ENCODE data around the gene MRPL34.

MRPL34 gene

DNA sequence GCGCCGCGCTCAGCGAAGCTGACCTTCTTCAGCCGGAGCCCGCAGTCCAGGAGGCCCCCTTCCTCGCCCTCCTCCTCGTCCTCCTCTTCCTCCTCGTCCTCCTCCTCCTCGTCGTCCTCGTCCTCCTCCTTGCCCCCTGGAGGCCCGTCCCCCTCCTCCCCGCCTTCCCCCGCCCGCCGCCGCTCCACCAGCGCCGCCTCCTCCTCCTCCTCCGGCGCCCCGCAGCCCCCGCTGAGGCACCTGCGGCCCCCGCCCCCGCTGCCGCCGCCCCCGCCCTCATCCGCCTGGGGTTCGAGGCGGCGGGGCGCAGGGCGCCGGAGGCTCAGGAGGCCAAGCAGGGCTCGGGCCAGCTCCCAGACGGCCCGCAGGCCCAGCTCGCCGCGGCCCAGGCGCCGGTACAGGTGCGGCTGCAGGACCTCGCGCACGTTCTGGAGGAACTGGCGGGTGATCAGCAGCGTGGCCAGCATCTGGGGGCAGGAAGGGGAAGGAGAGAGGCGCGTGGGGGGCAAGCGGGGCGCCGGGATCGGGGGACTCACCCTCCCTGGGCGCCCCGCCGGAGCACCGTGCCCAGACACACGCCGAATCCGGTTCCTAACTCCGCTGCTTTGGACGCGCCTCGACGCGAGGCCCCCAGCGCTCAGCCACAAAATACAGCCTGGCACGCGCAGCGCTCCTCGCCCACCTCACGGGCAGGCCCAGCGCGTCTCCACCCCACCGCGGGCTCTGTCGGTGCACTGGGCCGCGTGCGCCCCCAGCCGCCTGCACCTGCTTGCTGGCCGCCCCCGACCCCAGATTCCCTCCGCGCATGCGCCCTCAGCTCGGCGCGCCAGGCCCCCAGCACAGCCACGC, 23.1 kb downstream of the MRPL34 start:
- H3K79me2 ChIP-seq (ENCODE audit: insufficient read depth, low read depth) = no peaks in the 10 kb centered on the region
- no peak overlapping the region for H3K9ac ChIP-seq
- no peaks in the 10 kb centered on the region for H4K20me1 ChIP-seq (ENCODE audit: insufficient read depth)
- H3K27ac ChIP-seq = no peak overlapping the region
- no peaks in the 10 kb centered on the region for H3K27me3 ChIP-seq (ENCODE audit: insufficient read depth, low read depth)
- peaks cover 5% of the 10 kb centered on the region for H3K4me1 ChIP-seq (ENCODE audit: low read depth, poor library complexity, severe bottlenecking)
- H3K36me3 ChIP-seq (ENCODE audit: insufficient read depth) = no peaks in the 10 kb centered on the region
- H3K4me3 ChIP-seq (IDR thresholded peaks at IDR 0.05; ENCODE audit: insufficient read depth, low read depth, low read length) = no peak overlapping the region
- no peak overlapping the region for H2AFZ ChIP-seq (ENCODE audit: low read depth)
- TF ChIP-seq, protein P1, sequence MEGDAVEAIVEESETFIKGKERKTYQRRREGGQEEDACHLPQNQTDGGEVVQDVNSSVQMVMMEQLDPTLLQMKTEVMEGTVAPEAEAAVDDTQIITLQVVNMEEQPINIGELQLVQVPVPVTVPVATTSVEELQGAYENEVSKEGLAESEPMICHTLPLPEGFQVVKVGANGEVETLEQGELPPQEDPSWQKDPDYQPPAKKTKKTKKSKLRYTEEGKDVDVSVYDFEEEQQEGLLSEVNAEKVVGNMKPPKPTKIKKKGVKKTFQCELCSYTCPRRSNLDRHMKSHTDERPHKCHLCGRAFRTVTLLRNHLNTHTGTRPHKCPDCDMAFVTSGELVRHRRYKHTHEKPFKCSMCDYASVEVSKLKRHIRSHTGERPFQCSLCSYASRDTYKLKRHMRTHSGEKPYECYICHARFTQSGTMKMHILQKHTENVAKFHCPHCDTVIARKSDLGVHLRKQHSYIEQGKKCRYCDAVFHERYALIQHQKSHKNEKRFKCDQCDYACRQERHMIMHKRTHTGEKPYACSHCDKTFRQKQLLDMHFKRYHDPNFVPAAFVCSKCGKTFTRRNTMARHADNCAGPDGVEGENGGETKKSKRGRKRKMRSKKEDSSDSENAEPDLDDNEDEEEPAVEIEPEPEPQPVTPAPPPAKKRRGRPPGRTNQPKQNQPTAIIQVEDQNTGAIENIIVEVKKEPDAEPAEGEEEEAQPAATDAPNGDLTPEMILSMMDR (conservative IDR thresholded peaks at IDR 0.05; ENCODE audit: low read depth, low read length) = no peak
- H3K4me2 ChIP-seq = no peak overlapping the region

DNA sequence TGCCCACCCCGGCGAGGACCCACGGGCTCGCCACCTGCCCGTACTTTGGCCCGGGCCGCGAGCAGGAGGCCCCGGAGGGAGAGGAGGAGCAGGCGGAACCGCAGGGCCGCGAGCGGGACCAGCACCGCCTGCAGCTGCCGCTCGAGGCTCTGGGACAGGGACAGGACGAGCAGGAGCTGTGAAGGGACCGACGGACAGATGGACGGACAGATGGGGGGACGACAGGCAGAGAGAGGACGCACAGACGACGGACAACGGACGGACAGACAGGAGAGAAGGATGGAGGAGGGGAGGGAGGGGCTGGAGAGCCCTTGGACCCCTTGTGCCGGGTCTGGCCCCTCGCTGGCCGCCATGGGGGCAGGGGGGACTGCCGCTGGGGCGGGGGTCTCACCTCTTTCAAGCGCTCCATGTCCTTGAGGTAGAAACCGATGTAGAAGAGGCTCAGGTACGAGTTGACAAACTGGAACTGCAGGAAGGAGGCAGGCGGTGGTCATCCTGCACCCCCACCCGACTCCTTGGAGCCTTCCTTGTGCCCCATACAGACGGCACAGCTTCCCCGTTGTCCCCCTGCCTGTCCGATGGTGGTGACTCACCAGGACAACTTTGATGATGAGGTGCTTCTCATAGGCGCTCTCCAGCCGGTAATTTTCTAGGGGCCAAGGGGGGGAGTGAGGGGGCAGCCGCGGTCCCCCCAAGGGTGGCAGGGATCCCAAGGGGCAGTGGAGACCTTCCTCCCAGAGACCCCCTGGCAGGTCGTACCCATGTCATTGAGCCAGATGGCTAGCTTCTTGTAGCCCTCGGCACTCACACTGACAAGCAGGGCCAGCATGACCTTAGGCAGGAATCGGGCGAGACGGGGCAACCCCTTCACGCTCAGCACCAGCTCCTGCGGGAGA, 23.9 kb downstream of the MRPL34 start:
- H2AFZ ChIP-seq (ENCODE audit: low read depth) = no peak overlapping the region
- H3K4me3 ChIP-seq (IDR thresholded peaks at IDR 0.05; ENCODE audit: insufficient read depth, low read depth, low read length) = no peak overlapping the region
- H3K79me2 ChIP-seq (ENCODE audit: insufficient read depth, low read depth) = no peaks in the 10 kb centered on the region
- H3K27ac ChIP-seq = no peak overlapping the region
- H4K20me1 ChIP-seq (ENCODE audit: insufficient read depth) = no peaks in the 10 kb centered on the region
- H3K36me3 ChIP-seq (ENCODE audit: insufficient read depth) = no peaks in the 10 kb centered on the region
- H3K4me2 ChIP-seq = no peak overlapping the region
- peaks cover 5% of the 10 kb centered on the region for H3K4me1 ChIP-seq (ENCODE audit: low read depth, poor library complexity, severe bottlenecking)
- H3K9ac ChIP-seq = no peak overlapping the region
- TF ChIP-seq, protein P1 (conservative IDR thresholded peaks at IDR 0.05; ENCODE audit: low read depth, low read length) = no peak
- H3K27me3 ChIP-seq (ENCODE audit: insufficient read depth, low read depth) = no peaks in the 10 kb centered on the region

DNA sequence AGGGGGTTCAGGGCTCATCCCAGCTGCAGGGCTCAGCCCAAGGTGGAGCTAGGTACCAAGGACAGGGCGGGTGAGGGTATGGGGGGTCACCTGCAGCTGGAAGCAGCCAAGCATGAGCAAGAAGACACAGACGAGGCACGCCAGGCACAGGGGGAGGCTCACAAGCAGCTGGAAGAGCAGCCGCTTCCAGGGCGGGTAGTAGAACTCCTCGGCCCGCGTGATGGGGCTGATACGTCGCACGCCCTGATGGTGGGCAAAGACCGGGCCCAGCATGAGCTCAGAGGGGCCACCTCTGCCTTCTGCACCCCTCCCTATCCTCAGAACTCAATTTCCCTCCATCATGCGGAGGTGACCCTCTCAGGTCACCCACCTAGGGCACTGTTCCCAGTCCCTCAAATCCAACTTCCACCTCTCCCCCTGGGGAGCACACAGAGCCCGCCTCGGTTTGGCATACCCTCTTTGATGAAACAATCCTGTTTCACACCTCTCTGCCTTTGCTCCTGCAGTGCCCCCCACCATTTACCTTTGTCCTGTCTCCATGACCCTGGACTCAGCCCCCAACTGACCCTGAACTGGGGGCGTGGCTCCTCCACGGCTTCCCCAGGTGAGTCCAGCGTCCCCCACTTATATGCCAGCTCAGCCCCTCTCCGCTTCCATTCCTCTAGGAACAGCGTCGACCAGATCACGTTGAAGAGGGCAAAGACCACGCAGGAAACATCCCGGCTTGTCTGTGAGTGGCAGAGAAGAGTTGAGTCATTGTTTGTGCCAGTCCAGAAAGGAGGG, 24.8 kb downstream of the MRPL34 start:
- H3K9ac ChIP-seq = no peak overlapping the region
- no peak overlapping the region for H2AFZ ChIP-seq (ENCODE audit: low read depth)
- no peaks in the 10 kb centered on the region for H3K36me3 ChIP-seq (ENCODE audit: insufficient read depth)
- H3K79me2 ChIP-seq (ENCODE audit: insufficient read depth, low read depth) = no peaks in the 10 kb centered on the region
- no peaks in the 10 kb centered on the region for H3K27me3 ChIP-seq (ENCODE audit: insufficient read depth, low read depth)
- no peaks in the 10 kb centered on the region for H4K20me1 ChIP-seq (ENCODE audit: insufficient read depth)
- H3K4me1 ChIP-seq (ENCODE audit: low read depth, poor library complexity, severe bottlenecking) = peaks cover 11% of the 10 kb centered on the region
- no peak overlapping the region for H3K4me3 ChIP-seq (IDR thresholded peaks at IDR 0.05; ENCODE audit: insufficient read depth, low read depth, low read length)
- no peak overlapping the region for H3K27ac ChIP-seq
- H3K4me2 ChIP-seq = no peak overlapping the region
- TF ChIP-seq, protein P1 (conservative IDR thresholded peaks at IDR 0.05; ENCODE audit: low read depth, low read length) = no peak

DNA sequence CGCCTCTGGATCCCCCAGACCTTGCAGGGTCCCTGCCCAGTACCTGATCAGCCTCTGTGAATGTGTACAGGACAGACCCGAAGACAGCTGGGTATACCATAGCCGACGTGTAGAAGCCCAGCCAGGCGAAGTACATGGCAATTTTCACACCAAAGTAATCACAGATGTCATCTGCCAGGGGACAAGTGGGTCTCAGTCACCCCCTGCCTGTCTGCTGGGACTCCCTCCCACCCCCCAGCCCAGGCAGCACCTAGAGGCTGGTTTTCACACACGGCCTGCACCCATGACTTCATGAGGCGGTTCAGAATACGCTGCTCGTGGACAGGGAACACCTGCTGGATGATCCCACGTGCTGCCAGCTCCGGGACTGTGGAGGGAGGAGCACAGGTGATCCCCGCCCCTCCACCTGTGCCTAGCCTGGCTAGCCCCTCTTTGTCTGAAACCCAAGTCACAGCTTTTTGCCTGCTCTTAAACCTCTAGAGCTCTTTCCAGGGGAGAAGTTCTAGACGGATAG, 25.4 kb downstream of the MRPL34 start:
- Histone ChIP-seq H3K79me2 (ENCODE audit: insufficient read depth, low read depth) (no peaks in the 10 kb centered on the region), H3K4me1 (ENCODE audit: low read depth, poor library complexity, severe bottlenecking) (peaks cover 18% of the 10 kb centered on the region), H3K27me3 (ENCODE audit: insufficient read depth, low read depth) (no peaks in the 10 kb centered on the region), H2AFZ (ENCODE audit: low read depth) (no peak overlapping the region), H3K4me2 (no peak overlapping the region), H4K20me1 (ENCODE audit: insufficient read depth) (no peaks in the 10 kb centered on the region), H3K27ac (no peak overlapping the region), H3K9ac (no peak overlapping the region), H3K36me3 (ENCODE audit: insufficient read depth) (no peaks in the 10 kb centered on the region), H3K4me3 (IDR thresholded peaks at IDR 0.05; ENCODE audit: insufficient read depth, low read depth, low read length) (no peak overlapping the region)
- TF ChIP-seq, protein P1 (conservative IDR thresholded peaks at IDR 0.05; ENCODE audit: low read depth, low read length) = no peak

Data from KMS-11 (cell line).